ENCODE results near the gene BRSK2. TPM values are rescaled to one million over a fixed set of nuclear protein-coding genes. Genes with fewer than 3 reads are reported as not detected.

The BRSK2 gene
- total and polyA plus RNA-seq, 2 of the 4 experiments (the other 2 are of a cell fraction) = 0.18 to 0.62 TPM

DNA sequence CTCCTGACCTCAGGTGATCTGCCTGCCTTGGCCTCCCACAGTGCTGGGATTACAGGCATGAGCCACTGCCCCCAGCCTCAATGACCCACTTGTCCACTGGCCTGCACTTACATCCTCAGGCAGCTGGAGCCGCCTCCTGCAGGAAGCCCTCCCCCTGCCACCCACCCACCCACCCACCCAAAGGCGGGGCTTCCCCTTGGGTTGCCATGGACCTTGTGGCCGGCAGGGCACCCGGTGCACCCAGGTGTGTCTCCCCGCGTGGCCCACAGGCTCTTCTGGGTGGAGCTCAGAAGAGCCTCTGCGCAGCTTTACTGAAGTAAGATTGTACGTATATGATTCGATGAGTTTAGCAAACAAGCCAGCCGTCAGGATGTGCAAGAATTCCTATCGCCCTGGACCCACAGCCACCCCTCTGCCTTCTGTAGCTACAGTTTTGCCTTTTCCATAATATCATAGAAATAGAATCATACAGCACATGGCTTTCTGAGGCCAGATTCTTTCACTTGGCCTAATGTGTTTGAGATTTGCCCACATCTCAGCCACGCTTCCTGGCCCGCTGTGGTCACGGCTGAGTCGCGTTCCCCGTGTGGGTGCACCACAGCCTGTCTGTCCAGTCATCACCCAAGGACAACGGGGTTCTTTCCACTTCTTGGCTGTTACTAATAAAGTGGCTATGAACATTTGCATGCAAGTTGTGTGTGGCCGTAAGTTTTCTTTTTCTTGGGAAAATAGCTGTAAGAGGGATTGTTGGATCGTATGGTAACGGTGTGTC is 5.3 kb upstream of the BRSK2 start:
- no peak overlapping the region for H3K18ac ChIP-seq (ENCODE audit: low read depth, low read length)
- H2AK9ac ChIP-seq (replicated peaks; ENCODE audit: low read depth, low read length, poor library complexity) = no peak overlapping the region
- H3K9ac ChIP-seq (ENCODE audit: low read depth, low read length) = no peak overlapping the region
- H4K8ac ChIP-seq (ENCODE audit: low read depth in 2 of 2, low read length in 2 of 2) = no peak overlapping the region
- H3K27ac ChIP-seq (ENCODE audit: insufficient read depth, low read length) = no peak overlapping the region
- H3K79me1 ChIP-seq (ENCODE audit: low read depth in 1 of 2, low read length in 2 of 2) = no peaks in the 10 kb centered on the region
- H2AFZ ChIP-seq (replicated peaks; ENCODE audit: low read length, poor library complexity) = no peak overlapping the region
- no peak overlapping the region for H3K23ac ChIP-seq (ENCODE audit: low read depth, low read length)
- no peak overlapping the region for H2BK15ac ChIP-seq (ENCODE audit: low read depth, low read length)
- no peak overlapping the region for H3K56ac ChIP-seq (ENCODE audit: extremely low read depth, insufficient read depth, low read length)
- H2BK120ac ChIP-seq (ENCODE audit: low read depth, low read length) = no peak overlapping the region
- no peak overlapping the region for H3K4me3 ChIP-seq (ENCODE audit: insufficient read depth, low read depth, low read length)
- H4K20me1 ChIP-seq (ENCODE audit: insufficient read depth, low read length) = no peaks in the 10 kb centered on the region; the same call in 1 of the 2 replicates
- peaks cover 5% of the 10 kb centered on the region; the same call in 1 of the 2 replicates for H3K4me1 ChIP-seq (ENCODE audit: control insufficient read depth, insufficient read depth, low read length)
- no peaks in the 10 kb centered on the region for H3K36me3 ChIP-seq (ENCODE audit: control insufficient read depth, insufficient read depth, low read length)
- H4K5ac ChIP-seq (ENCODE audit: low read depth, low read length) = no peak overlapping the region
- dilution Hi-C loops (cut with HindIII; ENCODE audit: low sequenced_read_pairs, unreplicated experiment) = no loop called here
- no peaks in the 10 kb centered on the region for H3K27me3 ChIP-seq (ENCODE audit: control insufficient read depth, insufficient read depth, low read length)
- H3K4me2 ChIP-seq (ENCODE audit: low read depth, low read length) = no peak overlapping the region
- intact Hi-C loops (cut with micrococcal nuclease) = no loop called here
- H2AK5ac ChIP-seq (ENCODE audit: low read depth, low read length) = no peak overlapping the region
- H3K14ac ChIP-seq (replicated peaks; ENCODE audit: low read depth, low read length) = no peak overlapping the region
- TF ChIP-seq MAFK (IDR thresholded peaks at IDR 0.05; ENCODE audit: low read depth, low read length) (no peak), CEBPB (IDR thresholded peaks at IDR 0.05; ENCODE audit: low read depth, low read length) (no peak), FOS (IDR thresholded peaks at IDR 0.05; ENCODE audit: low read depth, low read length) (no peak), RCOR1 (IDR thresholded peaks at IDR 0.05; ENCODE audit: insufficient replicate concordance, low read length) (no peak), CTCF (conservative IDR thresholded peaks at IDR 0.05; ENCODE audit: low read depth, low read length) (no peak), RAD21 (IDR thresholded peaks at IDR 0.05; ENCODE audit: low read length) (no peak), CHD1 (IDR thresholded peaks at IDR 0.05; ENCODE audit: low read depth, low read length) (no peak), MAZ (IDR thresholded peaks at IDR 0.05; ENCODE audit: borderline replicate concordance, low read depth, low read length) (no peak), MXI1 (IDR thresholded peaks at IDR 0.05; ENCODE audit: borderline replicate concordance, low read depth, low read length) (no peak), BHLHE40 (IDR thresholded peaks at IDR 0.05; ENCODE audit: low read depth, low read length) (no peak), RFX5 (IDR thresholded peaks at IDR 0.05; ENCODE audit: low read depth, low read length) (no peak), NFE2L2 (IDR thresholded peaks at IDR 0.05; ENCODE audit: low read depth, low read length) (no peak), SMC3 (IDR thresholded peaks at IDR 0.05; ENCODE audit: low read depth, low read length) (no peak), ELK1 (IDR thresholded peaks at IDR 0.05; ENCODE audit: borderline replicate concordance, low read depth, low read length) (no peak), POLR2A (IDR thresholded peaks at IDR 0.05; ENCODE audit: low read depth, low read length) (no peak)
- TF ChIP-seq, protein P1, sequence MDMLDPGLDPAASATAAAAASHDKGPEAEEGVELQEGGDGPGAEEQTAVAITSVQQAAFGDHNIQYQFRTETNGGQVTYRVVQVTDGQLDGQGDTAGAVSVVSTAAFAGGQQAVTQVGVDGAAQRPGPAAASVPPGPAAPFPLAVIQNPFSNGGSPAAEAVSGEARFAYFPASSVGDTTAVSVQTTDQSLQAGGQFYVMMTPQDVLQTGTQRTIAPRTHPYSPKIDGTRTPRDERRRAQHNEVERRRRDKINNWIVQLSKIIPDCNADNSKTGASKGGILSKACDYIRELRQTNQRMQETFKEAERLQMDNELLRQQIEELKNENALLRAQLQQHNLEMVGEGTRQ (IDR thresholded peaks at IDR 0.05; ENCODE audit: low read depth, low read length) = no peak
- DNase-seq (peak; percentile 19), ATAC-seq (ENCODE audit: low read depth) (no peak)
- no peak overlapping the region for H2BK20ac ChIP-seq (ENCODE audit: low read depth, low read length)
- H3K9me1 ChIP-seq (ENCODE audit: insufficient read depth, low read length) = no peaks in the 10 kb centered on the region
- no peak overlapping the region for H2BK5ac ChIP-seq (ENCODE audit: low read depth, low read length, poor library complexity, severe bottlenecking)
- H4K91ac ChIP-seq (ENCODE audit: insufficient read depth, low read depth, low read length) = no peak overlapping the region
- ChIA-PET POLR2A (ENCODE audit: unreplicated experiment) (no interaction called here), CTCF (no interaction called here)
- peaks cover 2% of the 10 kb centered on the region; the same call in 1 of the 2 replicates for H3K9me3 ChIP-seq (ENCODE audit: control insufficient read depth, insufficient read depth, low read length)
- in situ Hi-C loops (cut with MboI; ENCODE audit: low sequenced_read_pairs) = no loop called here
- no TSS peak for BruUV-seq (replicated peaks)
- 86% methylated on average over 5 of the region's 21 CpGs; no CpG with 5 or more reads in 1 of the 2 experiments for WGBS, 2 experiments (ENCODE audit: extremely low coverage in 2 of 2, insufficient read length in 1 of 2)
- H3K4ac ChIP-seq (ENCODE audit: low read depth, low read length) = no peak overlapping the region

Measured in IMR-90 (cell line).